ENCODE measurements around the gene NT5M. TPM values are rescaled to one million over a fixed set of nuclear protein-coding genes. Genes with fewer than 3 reads are reported as not detected.

The NT5M gene
- total RNA-seq, 1 donor = 5.5 TPM

- H3K4me3 ChIP-seq (ENCODE audit: low read length) = no peak overlapping the region
Observed at GRCh38 chr17:17344507-17345293, 41.5 kb downstream of the NT5M start.

GRCh38 chr17:17345294-17345597 lies 42.1 kb downstream of the NT5M start:
- no peak overlapping the region for H3K4me3 ChIP-seq (ENCODE audit: low read length)
- no peaks in the 10 kb centered on the region for H3K9me3 ChIP-seq (ENCODE audit: low read depth, low read length)

More at GRCh38 chr17:17344507-17345293, 41.5 kb downstream of the NT5M start:
- no peaks in the 10 kb centered on the region for H3K4me1 ChIP-seq (ENCODE audit: insufficient read depth, low read length)
- no peaks in the 10 kb centered on the region for H3K27me3 ChIP-seq (ENCODE audit: insufficient read depth, low read length)
- no peaks in the 10 kb centered on the region for H3K9me3 ChIP-seq (ENCODE audit: low read depth, low read length)

GRCh38 chr17:17345686-17346427 lies 42.7 kb downstream of the NT5M start:
- Histone ChIP-seq H3K9me3 (ENCODE audit: low read depth, low read length) (no peaks in the 10 kb centered on the region), H3K27me3 (ENCODE audit: insufficient read depth, low read length) (no peaks in the 10 kb centered on the region), H3K4me3 (ENCODE audit: low read length) (no peak overlapping the region), H3K4me1 (ENCODE audit: insufficient read depth, low read length) (no peaks in the 10 kb centered on the region)

More at GRCh38 chr17:17345294-17345597, 42.1 kb downstream of the NT5M start:
- Histone ChIP-seq H3K4me1 (ENCODE audit: insufficient read depth, low read length) (no peaks in the 10 kb centered on the region), H3K27me3 (ENCODE audit: insufficient read depth, low read length) (no peaks in the 10 kb centered on the region)

GRCh38 chr17:17346428-17347233 lies 43.5 kb downstream of the NT5M start:
- no peak overlapping the region for H3K4me3 ChIP-seq (ENCODE audit: low read length)
- no peaks in the 10 kb centered on the region for H3K27me3 ChIP-seq (ENCODE audit: insufficient read depth, low read length)
- H3K9me3 ChIP-seq (ENCODE audit: low read depth, low read length) = no peaks in the 10 kb centered on the region
- no peaks in the 10 kb centered on the region for H3K4me1 ChIP-seq (ENCODE audit: insufficient read depth, low read length)

GRCh38 chr17:17347234-17347955 lies 44.2 kb downstream of the NT5M start:
- Histone ChIP-seq H3K27me3 (ENCODE audit: insufficient read depth, low read length) (no peaks in the 10 kb centered on the region), H3K9me3 (ENCODE audit: low read depth, low read length) (no peaks in the 10 kb centered on the region), H3K4me3 (ENCODE audit: low read length) (no peak overlapping the region), H3K4me1 (ENCODE audit: insufficient read depth, low read length) (no peaks in the 10 kb centered on the region)

GRCh38 chr17:17347956-17348871 lies 45.0 kb downstream of the NT5M start:
- Histone ChIP-seq H3K4me3 (ENCODE audit: low read length) (no peak overlapping the region), H3K4me1 (ENCODE audit: insufficient read depth, low read length) (no peaks in the 10 kb centered on the region), H3K27me3 (ENCODE audit: insufficient read depth, low read length) (no peaks in the 10 kb centered on the region), H3K9me3 (ENCODE audit: low read depth, low read length) (no peaks in the 10 kb centered on the region)

- Histone ChIP-seq H3K27me3 (ENCODE audit: insufficient read depth, low read length) (no peaks in the 10 kb centered on the region), H3K4me1 (ENCODE audit: insufficient read depth, low read length) (no peaks in the 10 kb centered on the region), H3K9me3 (ENCODE audit: low read depth, low read length) (no peaks in the 10 kb centered on the region), H3K4me3 (ENCODE audit: low read length) (no peak overlapping the region)
Observed at GRCh38 chr17:17348872-17349723, 45.9 kb downstream of the NT5M start.

GRCh38 chr17:17349724-17350106 lies 46.5 kb downstream of the NT5M start:
- H3K4me3 ChIP-seq (ENCODE audit: low read length) = no peak overlapping the region
- no peaks in the 10 kb centered on the region for H3K27me3 ChIP-seq (ENCODE audit: insufficient read depth, low read length)
- H3K4me1 ChIP-seq (ENCODE audit: insufficient read depth, low read length) = no peaks in the 10 kb centered on the region
- no peaks in the 10 kb centered on the region for H3K9me3 ChIP-seq (ENCODE audit: low read depth, low read length)

GRCh38 chr17:17350491-17351355 lies 47.5 kb downstream of the NT5M start:
- Histone ChIP-seq H3K4me1 (ENCODE audit: insufficient read depth, low read length) (no peaks in the 10 kb centered on the region), H3K27me3 (ENCODE audit: insufficient read depth, low read length) (no peaks in the 10 kb centered on the region), H3K4me3 (ENCODE audit: low read length) (no peak overlapping the region), H3K9me3 (ENCODE audit: low read depth, low read length) (no peaks in the 10 kb centered on the region)

- Histone ChIP-seq H3K4me3 (ENCODE audit: low read length) (no peak overlapping the region), H3K9me3 (ENCODE audit: low read depth, low read length) (no peaks in the 10 kb centered on the region), H3K4me1 (ENCODE audit: insufficient read depth, low read length) (no peaks in the 10 kb centered on the region), H3K27me3 (ENCODE audit: insufficient read depth, low read length) (no peaks in the 10 kb centered on the region)
Observed at GRCh38 chr17:17351356-17351891, 48.3 kb downstream of the NT5M start.

GRCh38 chr17:17351901-17352781 lies 49.0 kb downstream of the NT5M start:
- Histone ChIP-seq H3K4me1 (ENCODE audit: insufficient read depth, low read length) (no peaks in the 10 kb centered on the region), H3K27me3 (ENCODE audit: insufficient read depth, low read length) (no peaks in the 10 kb centered on the region), H3K4me3 (ENCODE audit: low read length) (no peak overlapping the region), H3K9me3 (ENCODE audit: low read depth, low read length) (no peaks in the 10 kb centered on the region)

All from mononuclear cell (primary cell).